ENCODE results near the gene NRXN3.

DNA sequence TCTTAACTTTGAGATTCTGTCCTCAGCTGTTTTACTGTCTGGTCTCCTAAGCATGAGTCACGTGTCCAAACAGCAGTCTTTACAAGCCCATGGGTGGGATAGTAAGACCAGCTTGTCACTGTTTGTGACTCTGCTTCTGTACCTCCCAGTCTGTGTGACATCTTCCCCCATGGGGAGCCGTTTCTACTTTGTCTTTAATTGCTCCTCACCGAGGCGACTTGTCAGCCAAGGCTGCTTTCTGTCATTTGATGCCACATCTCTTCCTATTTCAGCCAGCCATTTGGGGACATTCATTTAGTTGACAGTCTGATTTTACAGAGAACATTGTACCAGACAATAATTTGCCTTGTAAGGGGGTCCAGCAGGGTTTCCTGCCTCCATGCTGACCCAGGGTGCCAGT, 534.8 kb downstream of the NRXN3 start:
- TF ChIP-seq, protein P1, sequence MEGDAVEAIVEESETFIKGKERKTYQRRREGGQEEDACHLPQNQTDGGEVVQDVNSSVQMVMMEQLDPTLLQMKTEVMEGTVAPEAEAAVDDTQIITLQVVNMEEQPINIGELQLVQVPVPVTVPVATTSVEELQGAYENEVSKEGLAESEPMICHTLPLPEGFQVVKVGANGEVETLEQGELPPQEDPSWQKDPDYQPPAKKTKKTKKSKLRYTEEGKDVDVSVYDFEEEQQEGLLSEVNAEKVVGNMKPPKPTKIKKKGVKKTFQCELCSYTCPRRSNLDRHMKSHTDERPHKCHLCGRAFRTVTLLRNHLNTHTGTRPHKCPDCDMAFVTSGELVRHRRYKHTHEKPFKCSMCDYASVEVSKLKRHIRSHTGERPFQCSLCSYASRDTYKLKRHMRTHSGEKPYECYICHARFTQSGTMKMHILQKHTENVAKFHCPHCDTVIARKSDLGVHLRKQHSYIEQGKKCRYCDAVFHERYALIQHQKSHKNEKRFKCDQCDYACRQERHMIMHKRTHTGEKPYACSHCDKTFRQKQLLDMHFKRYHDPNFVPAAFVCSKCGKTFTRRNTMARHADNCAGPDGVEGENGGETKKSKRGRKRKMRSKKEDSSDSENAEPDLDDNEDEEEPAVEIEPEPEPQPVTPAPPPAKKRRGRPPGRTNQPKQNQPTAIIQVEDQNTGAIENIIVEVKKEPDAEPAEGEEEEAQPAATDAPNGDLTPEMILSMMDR (conservative IDR thresholded peaks at IDR 0.05; ENCODE audit: low read depth in 2 of 2): no peak
- no peak for TF ChIP-seq EZH2 (IDR thresholded peaks at IDR 0.05; ENCODE audit: low read depth, unreplicated experiment)
- TF ChIP-seq EZH2phosphoT487 (IDR thresholded peaks at IDR 0.05; ENCODE audit: unreplicated experiment): no peak
- TF ChIP-seq POLR2AphosphoS5 (IDR thresholded peaks at IDR 0.05; ENCODE audit: low read depth): no peak
- no peak for TF ChIP-seq REST (IDR thresholded peaks at IDR 0.05; ENCODE audit: unreplicated experiment)
- TF ChIP-seq ZNF114 (CRISPR knock-in tag; IDR thresholded peaks at IDR 0.05): no peak
- TF ChIP-seq NANOG (IDR thresholded peaks at IDR 0.05; ENCODE audit: borderline replicate concordance): no peak
- no peak for TF ChIP-seq ZNF462 (CRISPR knock-in tag; IDR thresholded peaks at IDR 0.05)
- TF ChIP-seq JUNB (IDR thresholded peaks at IDR 0.05; ENCODE audit: unreplicated experiment): no peak
- TF ChIP-seq CREB1 (CRISPR knock-in tag; IDR thresholded peaks at IDR 0.05; ENCODE audit: low read depth): no peak
- TF ChIP-seq ZNF331 (CRISPR knock-in tag; IDR thresholded peaks at IDR 0.05; ENCODE audit: low read depth): no peak
- TF ChIP-seq STAT1 (IDR thresholded peaks at IDR 0.05; ENCODE audit: unreplicated experiment): no peak

Data from GM23338 (cell line).